Cardiac muscle cell (in vitro differentiated cells and primary cell): Measurements from ENCODE around the gene ZFYVE21. TPM values are rescaled to one million over a fixed set of nuclear protein-coding genes. Genes with fewer than 3 reads are reported as not detected.
A peak's percentile ranks its signal among the peaks of the same experiment; 100 is the strongest.

Experiments used
- DNase-seq, 2 donors: peaks; one replicate each; pipeline versions ENCODE4 v3.0.0 to v3.0.0-alpha.2; 2010 to 2017; ENCODE audit warnings: low read depth in 1 of 2, low spot score in 1 of 2
- H3K27ac ChIP-seq: fragments of 200-600 bp; sonication (generic); 2 replicates; pipeline ENCODE4 v1.5.1; 2016
- H3K27me3 ChIP-seq: fragments of 200-600 bp; sonication (generic); 2 replicates; pipeline ENCODE4 v1.6.0; 2016; ENCODE audit warnings: control low read depth
- H3K36me3 ChIP-seq: fragments of 200-600 bp; sonication (generic); 2 replicates; pipeline ENCODE4 v1.5.1; 2016; ENCODE audit warnings: control low read depth
- H3K4me1 ChIP-seq: fragments of 200-600 bp; sonication (generic); 2 replicates; pipeline ENCODE4 v1.8.1; 2017; ENCODE audit warnings: low read depth, mild to moderate bottlenecking, mixed run types
- H3K4me3 ChIP-seq: fragments of 200-600 bp; sonication (generic); 2 replicates; pipeline ENCODE4 v1.5.1; 2016; ENCODE audit warnings: mild to moderate bottlenecking
- H3K9me3 ChIP-seq: fragments of 200-600 bp; sonication (generic); 2 replicates; pipeline ENCODE4 v1.5.1; 2017; ENCODE audit warnings: low read depth, mild to moderate bottlenecking, control low read depth
- CTCF ChIP-seq: IDR thresholded peaks from 2 replicates; pipeline ENCODE4 v1.5.1; 2012; ENCODE audit warnings: low read depth, mild to moderate bottlenecking, low read length
- polyA plus RNA-seq: library from polyadenylated mRNA; unstranded; fragments of >200 nt; fragmentation: Nextera tagmentation; extraction: Ambion mirVana; gene quantifications from 2 replicates; pipeline ENCODE4 v1.2.1, GENCODE V29; 2016
- total RNA-seq: library from RNA; depleted of rRNA; stranded (reverse); fragments of >200 nt; gene quantifications from 2 replicates; pipeline ENCODE4 v1.2.3, GENCODE V29; 2016

The ZFYVE21 gene
- total and polyA plus RNA-seq, 2 experiments from 2014 or later: 120 to 135 TPM

GRCh38 chr14:103697206-103697602, 18.4 kb upstream of the ZFYVE21 start:
- Histone ChIP-seq H3K27me3 (no peaks in the 10 kb centered on the region), H3K4me3 (no peak overlapping the region), H3K36me3 (peaks cover 11% of the 10 kb centered on the region), H3K27ac (peak overlapping the region; percentile 62), H3K9me3 (no peaks in the 10 kb centered on the region), H3K4me1 (no peaks in the 10 kb centered on the region)
- no peak for DNase-seq
- TF ChIP-seq CTCF: no peak

- H3K9me3 ChIP-seq: no peaks in the 10 kb centered on the region
- H3K4me3 ChIP-seq: no peak overlapping the region
- H3K36me3 ChIP-seq: peaks cover 11% of the 10 kb centered on the region
- TF ChIP-seq CTCF: no peak
- no peak for DNase-seq
- H3K4me1 ChIP-seq: no peaks in the 10 kb centered on the region
- peak overlapping the region; percentile 17 for H3K27ac ChIP-seq
- H3K27me3 ChIP-seq: no peaks in the 10 kb centered on the region
These were observed 17.8 kb upstream of the ZFYVE21 start for GRCh38 chr14:103697603-103698379.

- peaks cover 8% of the 10 kb centered on the region for H3K36me3 ChIP-seq
- TF ChIP-seq CTCF: no peak
- H3K9me3 ChIP-seq: no peaks in the 10 kb centered on the region
- no peak overlapping the region for H3K4me3 ChIP-seq
- H3K27me3 ChIP-seq: no peaks in the 10 kb centered on the region
- no peak overlapping the region for H3K27ac ChIP-seq
- DNase-seq: no peak
- no peaks in the 10 kb centered on the region for H3K4me1 ChIP-seq
These were observed 17.0 kb upstream of the ZFYVE21 start for GRCh38 chr14:103698380-103699260.

- Histone ChIP-seq H3K27ac (no peak overlapping the region), H3K9me3 (no peaks in the 10 kb centered on the region), H3K4me1 (no peaks in the 10 kb centered on the region), H3K36me3 (peaks cover 3% of the 10 kb centered on the region), H3K27me3 (no peaks in the 10 kb centered on the region), H3K4me3 (no peak overlapping the region)
- no peak for DNase-seq
- TF ChIP-seq CTCF: no peak
These were observed 16.3 kb upstream of the ZFYVE21 start for GRCh38 chr14:103699261-103699661.

- H3K9me3 ChIP-seq: no peaks in the 10 kb centered on the region
- no peak overlapping the region for H3K4me3 ChIP-seq
- no peak overlapping the region for H3K27ac ChIP-seq
- H3K27me3 ChIP-seq: no peaks in the 10 kb centered on the region
- DNase-seq: no peak
- no peaks in the 10 kb centered on the region for H3K4me1 ChIP-seq
- peaks cover 4% of the 10 kb centered on the region for H3K36me3 ChIP-seq
- no peak for TF ChIP-seq CTCF
These were observed 15.5 kb upstream of the ZFYVE21 start for GRCh38 chr14:103699901-103700752.
